GM23338 (cell line): ENCODE results near the gene GUCA1A. TPM values are rescaled to one million over a fixed set of nuclear protein-coding genes. Genes with fewer than 3 reads are reported as not detected.

Experiments used
- ATAC-seq: fragments of 200-7000 bp; cut with Tn5 transposase; 3 replicates; pipeline ENCODE4 v1.9.1; 2020
- DNase-seq: peaks from one replicate; pipeline ENCODE4 v3.0.0-alpha.2; 2015; ENCODE audit warnings: low spot score
- H2AFZ ChIP-seq: fragments of 200-600 bp; sonication (generic); 2 replicates; pipeline ENCODE4 v1.8.0; 2016; ENCODE audit warnings: antibody characterized with exemption, mild to moderate bottlenecking, moderate library complexity
- H3F3A ChIP-seq: fragments of 200-600 bp; sonication (generic); replicated peaks from 2 replicates; pipeline ENCODE4 v1.8.0; 2017; ENCODE audit warnings: antibody characterized with exemption, mixed run types, low read depth
- H3K27ac ChIP-seq: fragments of 200-600 bp; sonication (generic); 2 replicates; pipeline ENCODE4 v1.6.1; 2016; ENCODE audit warnings: low read depth
- H3K27me3 ChIP-seq: fragments of 200-600 bp; sonication (generic); 2 replicates; pipeline ENCODE4 v1.8.0; 2016; ENCODE audit warnings: mild to moderate bottlenecking, mixed run types, moderate library complexity; ENCODE audit not compliant: insufficient read depth
- H3K36me3 ChIP-seq: fragments of 200-600 bp; sonication (generic); 2 replicates; pipeline ENCODE4 v1.8.0; 2016; ENCODE audit warnings: mild to moderate bottlenecking; ENCODE audit not compliant: insufficient read depth
- H3K4me1 ChIP-seq: fragments of 200-600 bp; sonication (generic); 2 replicates; pipeline ENCODE4 v1.8.0; 2016; ENCODE audit warnings: mild to moderate bottlenecking, moderate library complexity; ENCODE audit not compliant: insufficient read depth
- H3K4me2 ChIP-seq: fragments of 200-600 bp; sonication (generic); 2 replicates; pipeline ENCODE4 v1.7.1; 2017; ENCODE audit warnings: mixed run types
- H3K4me3 ChIP-seq: fragments of 200-600 bp; sonication (generic); 2 replicates; pipeline ENCODE4 v1.6.1; 2016; ENCODE audit warnings: mixed run types
- H3K79me2 ChIP-seq: fragments of 200-600 bp; sonication (generic); replicated peaks from 2 replicates; pipeline ENCODE4 v1.8.0; 2017; ENCODE audit warnings: mild to moderate bottlenecking; ENCODE audit not compliant: insufficient read depth
- H3K9me2 ChIP-seq: fragments of 200-600 bp; sonication (generic); 2 replicates; pipeline ENCODE4 v1.8.0; 2017; ENCODE audit not compliant: insufficient read depth
- H4K20me1 ChIP-seq: fragments of 200-600 bp; sonication (generic); replicated peaks from 2 replicates; pipeline ENCODE4 v1.8.0; 2017; ENCODE audit warnings: mild to moderate bottlenecking; ENCODE audit not compliant: insufficient read depth
- H3K27ac Mint-ChIP-seq: 2 replicates; pipeline ENCODE4 v1.8.0; 2020; ENCODE audit warnings: inconsistent platforms, mild to moderate bottlenecking, moderate library complexity, mixed read lengths
- H3K27me3 Mint-ChIP-seq: 3 replicates; pipeline ENCODE4 v1.8.0; 2022; ENCODE audit warnings: low read depth, mild to moderate bottlenecking, moderate library complexity, mixed read lengths, inconsistent platforms; ENCODE audit not compliant: insufficient read depth, poor library complexity
- H3K36me3 Mint-ChIP-seq: 3 replicates; pipeline ENCODE4 v1.8.0; 2021; ENCODE audit warnings: low read depth, mild to moderate bottlenecking, inconsistent platforms, moderate library complexity, mixed read lengths
- H3K4me1 Mint-ChIP-seq: 3 replicates; pipeline ENCODE4 v1.8.0; 2020; ENCODE audit warnings: mild to moderate bottlenecking, inconsistent platforms, mixed read lengths
- H3K4me3 Mint-ChIP-seq: 3 replicates; pipeline ENCODE4 v1.8.0; 2021; ENCODE audit warnings: moderate library complexity, mild to moderate bottlenecking, inconsistent platforms, mixed read lengths
- H3K9me3 Mint-ChIP-seq: 3 replicates; pipeline ENCODE4 v1.8.0; 2020; ENCODE audit warnings: moderate library complexity, mild to moderate bottlenecking, inconsistent platforms, mixed read lengths
- JUNB ChIP-seq: IDR thresholded peaks from one replicate; pipeline ENCODE4 v1.6.1; 2016; ENCODE audit warnings: antibody characterized with exemption; ENCODE audit not compliant: unreplicated experiment
- NANOG ChIP-seq: IDR thresholded peaks from 2 replicates; pipeline ENCODE4 v1.6.1; 2016; ENCODE audit warnings: antibody characterized with exemption, borderline replicate concordance
- ZNF114 ChIP-seq: fragments of 250-450 bp; sonication (Bioruptor Pico); IDR thresholded peaks from 2 replicates; pipeline ENCODE4 v1.5.0; 2020; ENCODE audit warnings: mild to moderate bottlenecking, moderate library complexity
- polyA plus RNA-seq: library from polyadenylated mRNA; unstranded; fragments of >200 nt; fragmentation: Nextera tagmentation; extraction: Ambion mirVana; gene quantifications from 2 replicates; pipeline ENCODE4 v1.2.1, GENCODE V29; 2016
- total RNA-seq: library from RNA; depleted of rRNA; stranded (reverse); fragments of >200 nt; shearing (Covaris generic); gene quantifications from 2 replicates; pipeline ENCODE4 v1.2.3, GENCODE V29; 2014
- TF ChIP-seq, protein P1 (sequence below): fragments of 250-450 bp; sonication (Bioruptor Pico); IDR thresholded peaks from 2 replicates; pipeline ENCODE4 v1.5.0; 2020; ENCODE audit warnings: mild to moderate bottlenecking, moderate library complexity
- TF ChIP-seq, protein P2 (sequence below): IDR thresholded peaks from 2 replicates; pipeline ENCODE4 v1.6.1; 2016; ENCODE audit warnings: antibody characterized with exemption
- TF ChIP-seq, protein P3 (sequence below): IDR thresholded peaks from one replicate; pipeline ENCODE4 v1.6.1; 2018; ENCODE audit warnings: antibody characterized with exemption; ENCODE audit not compliant: unreplicated experiment

The GUCA1A gene
- total and polyA plus RNA-seq, 2 experiments from 2014 or later: 5.2 to 10.6 TPM

DNA sequence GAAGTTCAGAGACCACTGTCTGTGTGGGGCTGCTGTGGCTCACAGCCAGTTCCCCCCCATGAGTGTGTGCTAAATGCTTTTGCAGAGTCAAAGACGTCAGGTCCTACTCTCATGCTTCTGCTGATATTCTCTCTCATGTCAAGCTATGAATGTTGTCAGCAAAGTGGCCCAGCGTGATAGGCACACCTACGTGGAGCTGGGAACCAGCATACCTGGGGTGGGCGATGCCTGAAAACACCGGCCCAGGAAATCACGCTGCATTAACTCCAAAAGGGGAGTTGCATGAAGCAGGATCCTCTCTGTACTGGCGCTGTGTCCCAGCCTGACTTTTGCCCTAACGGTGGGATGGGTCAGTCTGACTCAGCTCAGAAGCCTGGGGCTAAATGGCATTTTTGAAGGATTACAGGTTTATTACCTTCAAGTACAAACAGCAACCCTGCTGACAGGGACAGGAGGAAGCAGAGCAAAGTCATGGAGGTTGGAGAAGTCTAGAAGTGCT lies 53.5 kb downstream of the GUCA1A start:
- Histone ChIP-seq H3K27ac (peak overlapping the region; percentile 57; the same call in 1 of the 2 replicates), H3F3A (peaks cover 10% of the 10 kb centered on the region; the same call in 1 of the 2 replicates), H3K36me3 (0 out of 2 replicates have a peak, but pooled peaks cover 5% of the 10 kb centered on the region), H3K27me3 (no peaks in the 10 kb centered on the region), H4K20me1 (no peaks in the 10 kb centered on the region), H2AFZ (no peak overlapping the region), H3K4me3 (no peak overlapping the region), H3K79me2 (no peaks in the 10 kb centered on the region), H3K9me2 (no peaks in the 10 kb centered on the region), H3K4me1 (no peaks in the 10 kb centered on the region), H3K4me2 (no peak overlapping the region)
- TF ChIP-seq ZNF114 (CRISPR knock-in tag): no peak
- TF ChIP-seq, protein P1, sequence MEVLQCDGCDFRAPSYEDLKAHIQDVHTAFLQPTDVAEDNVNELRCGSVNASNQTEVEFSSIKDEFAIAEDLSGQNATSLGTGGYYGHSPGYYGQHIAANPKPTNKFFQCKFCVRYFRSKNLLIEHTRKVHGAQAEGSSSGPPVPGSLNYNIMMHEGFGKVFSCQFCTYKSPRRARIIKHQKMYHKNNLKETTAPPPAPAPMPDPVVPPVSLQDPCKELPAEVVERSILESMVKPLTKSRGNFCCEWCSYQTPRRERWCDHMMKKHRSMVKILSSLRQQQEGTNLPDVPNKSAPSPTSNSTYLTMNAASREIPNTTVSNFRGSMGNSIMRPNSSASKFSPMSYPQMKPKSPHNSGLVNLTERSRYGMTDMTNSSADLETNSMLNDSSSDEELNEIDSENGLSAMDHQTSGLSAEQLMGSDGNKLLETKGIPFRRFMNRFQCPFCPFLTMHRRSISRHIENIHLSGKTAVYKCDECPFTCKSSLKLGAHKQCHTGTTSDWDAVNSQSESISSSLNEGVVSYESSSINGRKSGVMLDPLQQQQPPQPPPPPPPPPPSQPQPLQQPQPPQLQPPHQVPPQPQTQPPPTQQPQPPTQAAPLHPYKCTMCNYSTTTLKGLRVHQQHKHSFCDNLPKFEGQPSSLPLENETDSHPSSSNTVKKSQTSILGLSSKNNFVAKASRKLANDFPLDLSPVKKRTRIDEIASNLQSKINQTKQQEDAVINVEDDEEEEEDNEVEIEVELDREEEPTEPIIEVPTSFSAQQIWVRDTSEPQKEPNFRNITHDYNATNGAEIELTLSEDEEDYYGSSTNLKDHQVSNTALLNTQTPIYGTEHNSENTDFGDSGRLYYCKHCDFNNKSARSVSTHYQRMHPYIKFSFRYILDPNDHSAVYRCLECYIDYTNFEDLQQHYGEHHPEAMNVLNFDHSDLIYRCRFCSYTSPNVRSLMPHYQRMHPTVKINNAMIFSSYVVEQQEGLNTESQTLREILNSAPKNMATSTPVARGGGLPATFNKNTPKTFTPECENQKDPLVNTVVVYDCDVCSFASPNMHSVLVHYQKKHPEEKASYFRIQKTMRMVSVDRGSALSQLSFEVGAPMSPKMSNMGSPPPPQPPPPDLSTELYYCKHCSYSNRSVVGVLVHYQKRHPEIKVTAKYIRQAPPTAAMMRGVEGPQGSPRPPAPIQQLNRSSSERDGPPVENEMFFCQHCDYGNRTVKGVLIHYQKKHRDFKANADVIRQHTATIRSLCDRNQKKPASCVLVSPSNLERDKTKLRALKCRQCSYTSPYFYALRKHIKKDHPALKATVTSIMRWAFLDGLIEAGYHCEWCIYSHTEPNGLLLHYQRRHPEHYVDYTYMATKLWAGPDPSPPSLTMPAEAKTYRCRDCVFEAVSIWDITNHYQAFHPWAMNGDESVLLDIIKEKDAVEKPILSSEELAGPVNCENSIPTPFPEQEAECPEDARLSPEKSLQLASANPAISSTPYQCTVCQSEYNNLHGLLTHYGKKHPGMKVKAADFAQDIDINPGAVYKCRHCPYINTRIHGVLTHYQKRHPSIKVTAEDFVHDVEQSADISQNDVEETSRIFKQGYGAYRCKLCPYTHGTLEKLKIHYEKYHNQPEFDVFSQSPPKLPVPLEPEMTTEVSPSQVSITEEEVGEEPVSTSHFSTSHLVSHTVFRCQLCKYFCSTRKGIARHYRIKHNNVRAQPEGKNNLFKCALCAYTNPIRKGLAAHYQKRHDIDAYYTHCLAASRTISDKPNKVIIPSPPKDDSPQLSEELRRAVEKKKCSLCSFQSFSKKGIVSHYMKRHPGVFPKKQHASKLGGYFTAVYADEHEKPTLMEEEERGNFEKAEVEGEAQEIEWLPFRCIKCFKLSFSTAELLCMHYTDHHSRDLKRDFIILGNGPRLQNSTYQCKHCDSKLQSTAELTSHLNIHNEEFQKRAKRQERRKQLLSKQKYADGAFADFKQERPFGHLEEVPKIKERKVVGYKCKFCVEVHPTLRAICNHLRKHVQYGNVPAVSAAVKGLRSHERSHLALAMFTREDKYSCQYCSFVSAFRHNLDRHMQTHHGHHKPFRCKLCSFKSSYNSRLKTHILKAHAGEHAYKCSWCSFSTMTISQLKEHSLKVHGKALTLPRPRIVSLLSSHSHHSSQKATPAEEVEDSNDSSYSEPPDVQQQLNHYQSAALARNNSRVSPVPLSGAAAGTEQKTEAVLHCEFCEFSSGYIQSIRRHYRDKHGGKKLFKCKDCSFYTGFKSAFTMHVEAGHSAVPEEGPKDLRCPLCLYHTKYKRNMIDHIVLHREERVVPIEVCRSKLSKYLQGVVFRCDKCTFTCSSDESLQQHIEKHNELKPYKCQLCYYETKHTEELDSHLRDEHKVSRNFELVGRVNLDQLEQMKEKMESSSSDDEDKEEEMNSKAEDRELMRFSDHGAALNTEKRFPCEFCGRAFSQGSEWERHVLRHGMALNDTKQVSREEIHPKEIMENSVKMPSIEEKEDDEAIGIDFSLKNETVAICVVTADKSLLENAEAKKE (CRISPR knock-in tag): no peak
- no peak for TF ChIP-seq JUNB
- no peaks in the 10 kb centered on the region for H3K9me3 Mint-ChIP-seq
- H3K36me3 Mint-ChIP-seq: peaks cover 27% of the 10 kb centered on the region
- DNase-seq: no peak
- peak overlapping the region; percentile 55; the same call in 1 of the 2 replicates for H3K27ac Mint-ChIP-seq
- ATAC-seq: no peak
- H3K4me1 Mint-ChIP-seq: peaks cover 9% of the 10 kb centered on the region; the same call in 2 of the 3 replicates
- H3K4me3 Mint-ChIP-seq: no peak overlapping the region
- no peaks in the 10 kb centered on the region for H3K27me3 Mint-ChIP-seq

DNA sequence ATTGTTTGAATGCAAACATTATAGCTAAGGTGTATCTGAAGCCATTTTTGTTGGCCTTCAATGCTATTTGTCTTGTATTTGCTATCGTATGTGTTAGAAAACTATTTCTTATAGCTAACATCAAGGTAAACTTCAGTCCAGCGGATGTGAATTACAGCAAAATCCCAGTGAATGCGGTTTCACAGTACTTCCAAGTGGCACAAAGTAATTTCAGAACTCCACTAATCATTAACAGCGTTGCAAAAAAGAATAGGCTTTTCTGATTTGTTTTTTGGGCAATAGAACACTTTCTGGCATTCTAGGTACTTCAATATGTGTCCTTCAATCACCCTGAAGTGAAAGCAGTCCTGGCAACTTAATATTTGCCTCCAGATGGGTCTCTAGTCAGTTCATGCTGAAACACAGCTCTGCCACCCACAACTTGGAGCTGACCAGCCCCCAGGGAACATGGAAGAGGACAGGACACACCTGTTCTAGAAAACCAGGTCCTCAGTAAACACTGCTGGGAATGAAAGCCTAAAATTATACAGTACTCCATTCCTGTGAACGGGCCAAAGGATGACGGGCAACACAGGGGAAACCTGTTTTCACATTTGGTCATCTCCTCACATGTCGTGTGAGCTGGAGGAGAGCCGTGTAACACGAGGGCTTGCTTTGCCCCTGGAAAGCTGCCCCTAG lies 54.1 kb downstream of the GUCA1A start:
- Mint-ChIP-seq H3K27ac (no peak overlapping the region), H3K4me3 (no peak overlapping the region), H3K27me3 (no peaks in the 10 kb centered on the region), H3K9me3 (no peaks in the 10 kb centered on the region), H3K36me3 (peaks cover 33% of the 10 kb centered on the region), H3K4me1 (peaks cover 9% of the 10 kb centered on the region; the same call in 2 of the 3 replicates)
- ATAC-seq (no peak), DNase-seq (no peak)
- Histone ChIP-seq H3K4me2 (no peak overlapping the region), H3K9me2 (no peaks in the 10 kb centered on the region), H3K4me1 (no peaks in the 10 kb centered on the region), H2AFZ (no peak overlapping the region), H3K4me3 (no peak overlapping the region), H3K36me3 (0 out of 2 replicates have a peak, but pooled peaks cover 5% of the 10 kb centered on the region), H3K27ac (peak overlapping the region; percentile 57; the same call in 1 of the 2 replicates), H3K27me3 (no peaks in the 10 kb centered on the region), H4K20me1 (no peaks in the 10 kb centered on the region), H3K79me2 (no peaks in the 10 kb centered on the region), H3F3A (peaks cover 10% of the 10 kb centered on the region; the same call in 1 of the 2 replicates)
- TF ChIP-seq JUNB (no peak), ZNF114 (CRISPR knock-in tag) (no peak), NANOG (no peak)
- TF ChIP-seq, protein P2, sequence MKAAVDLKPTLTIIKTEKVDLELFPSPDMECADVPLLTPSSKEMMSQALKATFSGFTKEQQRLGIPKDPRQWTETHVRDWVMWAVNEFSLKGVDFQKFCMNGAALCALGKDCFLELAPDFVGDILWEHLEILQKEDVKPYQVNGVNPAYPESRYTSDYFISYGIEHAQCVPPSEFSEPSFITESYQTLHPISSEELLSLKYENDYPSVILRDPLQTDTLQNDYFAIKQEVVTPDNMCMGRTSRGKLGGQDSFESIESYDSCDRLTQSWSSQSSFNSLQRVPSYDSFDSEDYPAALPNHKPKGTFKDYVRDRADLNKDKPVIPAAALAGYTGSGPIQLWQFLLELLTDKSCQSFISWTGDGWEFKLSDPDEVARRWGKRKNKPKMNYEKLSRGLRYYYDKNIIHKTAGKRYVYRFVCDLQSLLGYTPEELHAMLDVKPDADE: no peak
- TF ChIP-seq, protein P3, sequence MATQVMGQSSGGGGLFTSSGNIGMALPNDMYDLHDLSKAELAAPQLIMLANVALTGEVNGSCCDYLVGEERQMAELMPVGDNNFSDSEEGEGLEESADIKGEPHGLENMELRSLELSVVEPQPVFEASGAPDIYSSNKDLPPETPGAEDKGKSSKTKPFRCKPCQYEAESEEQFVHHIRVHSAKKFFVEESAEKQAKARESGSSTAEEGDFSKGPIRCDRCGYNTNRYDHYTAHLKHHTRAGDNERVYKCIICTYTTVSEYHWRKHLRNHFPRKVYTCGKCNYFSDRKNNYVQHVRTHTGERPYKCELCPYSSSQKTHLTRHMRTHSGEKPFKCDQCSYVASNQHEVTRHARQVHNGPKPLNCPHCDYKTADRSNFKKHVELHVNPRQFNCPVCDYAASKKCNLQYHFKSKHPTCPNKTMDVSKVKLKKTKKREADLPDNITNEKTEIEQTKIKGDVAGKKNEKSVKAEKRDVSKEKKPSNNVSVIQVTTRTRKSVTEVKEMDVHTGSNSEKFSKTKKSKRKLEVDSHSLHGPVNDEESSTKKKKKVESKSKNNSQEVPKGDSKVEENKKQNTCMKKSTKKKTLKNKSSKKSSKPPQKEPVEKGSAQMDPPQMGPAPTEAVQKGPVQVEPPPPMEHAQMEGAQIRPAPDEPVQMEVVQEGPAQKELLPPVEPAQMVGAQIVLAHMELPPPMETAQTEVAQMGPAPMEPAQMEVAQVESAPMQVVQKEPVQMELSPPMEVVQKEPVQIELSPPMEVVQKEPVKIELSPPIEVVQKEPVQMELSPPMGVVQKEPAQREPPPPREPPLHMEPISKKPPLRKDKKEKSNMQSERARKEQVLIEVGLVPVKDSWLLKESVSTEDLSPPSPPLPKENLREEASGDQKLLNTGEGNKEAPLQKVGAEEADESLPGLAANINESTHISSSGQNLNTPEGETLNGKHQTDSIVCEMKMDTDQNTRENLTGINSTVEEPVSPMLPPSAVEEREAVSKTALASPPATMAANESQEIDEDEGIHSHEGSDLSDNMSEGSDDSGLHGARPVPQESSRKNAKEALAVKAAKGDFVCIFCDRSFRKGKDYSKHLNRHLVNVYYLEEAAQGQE: no peak
